ENCODE results near the gene ORM2. TPM values are rescaled to one million over a fixed set of nuclear protein-coding genes. Genes with fewer than 3 reads are reported as not detected.
"Not testable (repeated sequence)": the region's sequence is repeated elsewhere in the genome, so short reads cannot be mapped to it uniquely, and the experiment has no call there.

The ORM2 gene
- total RNA-seq: not detected
- not detected for total RNA-seq (2013)

DNA sequence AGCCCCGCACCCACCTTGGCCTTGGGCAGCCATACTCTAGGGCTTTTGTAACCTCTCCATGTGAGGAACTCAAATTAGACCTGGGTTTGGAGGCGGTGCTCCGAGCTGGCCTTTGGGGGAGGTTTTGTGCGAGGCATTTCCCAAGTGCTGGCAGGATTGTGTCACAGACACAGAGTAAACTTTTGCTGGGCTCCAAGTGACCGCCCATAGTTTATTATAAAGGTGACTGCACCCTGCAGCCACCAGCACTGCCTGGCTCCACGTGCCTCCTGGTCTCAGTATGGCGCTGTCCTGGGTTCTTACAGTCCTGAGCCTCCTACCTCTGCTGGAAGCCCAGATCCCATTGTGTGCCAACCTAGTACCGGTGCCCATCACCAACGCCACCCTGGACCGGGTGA, at the start of gene ORM2:
TSS of gene ORM2 (plus strand) at position 245 of the 398 bp plus-strand sequence. CDS start at position 281, 36 bp downstream.
- H3K27ac Mint-ChIP-seq: peak within 1 kb of the TSS; percentile 38 to 83

DNA sequence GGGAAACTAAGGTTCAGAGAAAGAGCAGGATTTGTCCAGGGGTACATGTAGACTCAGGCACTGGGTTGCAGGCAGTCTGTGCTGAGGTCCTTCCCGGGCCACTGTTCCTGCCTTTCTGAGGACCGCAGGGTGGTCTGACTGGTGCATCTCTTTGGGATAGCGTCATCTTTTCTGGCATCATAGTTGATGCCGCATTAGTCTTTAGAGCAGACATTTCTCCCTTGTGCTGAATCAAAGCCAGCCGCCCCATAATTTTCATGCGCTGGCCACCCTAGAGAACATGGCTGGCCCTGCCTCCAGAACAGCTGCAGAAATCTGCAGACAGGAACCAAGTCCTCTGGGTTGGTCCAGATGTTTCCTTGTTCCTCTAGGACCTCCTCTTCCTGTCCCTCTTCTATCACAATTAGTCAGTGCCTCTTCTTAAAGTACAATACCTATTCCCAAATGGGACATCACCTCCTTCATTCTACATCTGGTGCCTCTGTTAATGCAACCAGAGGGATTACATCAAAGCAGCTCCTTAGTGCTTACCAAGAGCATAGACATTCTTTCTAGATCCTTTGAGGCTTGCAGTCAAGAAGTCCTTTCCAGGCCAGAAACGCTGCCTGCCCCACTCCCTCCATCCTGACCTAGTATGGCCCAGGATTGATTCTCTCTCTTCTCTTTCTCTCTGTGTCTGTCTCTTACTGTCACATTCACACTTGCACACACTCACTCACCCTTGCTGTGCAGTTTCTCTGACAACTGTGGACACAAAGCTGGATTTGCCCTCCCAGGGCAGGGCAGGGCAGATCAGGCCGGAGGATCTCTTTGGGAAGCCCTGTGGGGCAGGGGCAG, 48.8 kb upstream of the ORM2 start:
- Mint-ChIP-seq H3K27ac (no peak overlapping the region), H3K4me1 (peaks cover 0 to 9% of the 10 kb centered on the region in 2 donors), H3K36me3 (no peaks in the 10 kb centered on the region), H3K27me3 (ENCODE audit: low read depth in 2 of 2) (no peaks in the 10 kb centered on the region), H3K4me3 (no peak overlapping the region), H3K9me3 (peaks cover 3 to 6% of the 10 kb centered on the region in 2 donors)
- H3K27me3 ChIP-seq (ENCODE audit: control insufficient read depth, insufficient read depth, low read length): no peaks in the 10 kb centered on the region
- intact Hi-C loops (cut with micrococcal nuclease): no loop called here
- TF ChIP-seq, protein P1, sequence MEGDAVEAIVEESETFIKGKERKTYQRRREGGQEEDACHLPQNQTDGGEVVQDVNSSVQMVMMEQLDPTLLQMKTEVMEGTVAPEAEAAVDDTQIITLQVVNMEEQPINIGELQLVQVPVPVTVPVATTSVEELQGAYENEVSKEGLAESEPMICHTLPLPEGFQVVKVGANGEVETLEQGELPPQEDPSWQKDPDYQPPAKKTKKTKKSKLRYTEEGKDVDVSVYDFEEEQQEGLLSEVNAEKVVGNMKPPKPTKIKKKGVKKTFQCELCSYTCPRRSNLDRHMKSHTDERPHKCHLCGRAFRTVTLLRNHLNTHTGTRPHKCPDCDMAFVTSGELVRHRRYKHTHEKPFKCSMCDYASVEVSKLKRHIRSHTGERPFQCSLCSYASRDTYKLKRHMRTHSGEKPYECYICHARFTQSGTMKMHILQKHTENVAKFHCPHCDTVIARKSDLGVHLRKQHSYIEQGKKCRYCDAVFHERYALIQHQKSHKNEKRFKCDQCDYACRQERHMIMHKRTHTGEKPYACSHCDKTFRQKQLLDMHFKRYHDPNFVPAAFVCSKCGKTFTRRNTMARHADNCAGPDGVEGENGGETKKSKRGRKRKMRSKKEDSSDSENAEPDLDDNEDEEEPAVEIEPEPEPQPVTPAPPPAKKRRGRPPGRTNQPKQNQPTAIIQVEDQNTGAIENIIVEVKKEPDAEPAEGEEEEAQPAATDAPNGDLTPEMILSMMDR (IDR thresholded peaks at IDR 0.05): no peak
- no peaks in the 10 kb centered on the region for H3K36me3 ChIP-seq (ENCODE audit: control insufficient read depth, insufficient read depth, low read length)
- no peaks in the 10 kb centered on the region for H3K9me3 ChIP-seq (ENCODE audit: control insufficient read depth, insufficient read depth, low read length)
- no peaks in the 10 kb centered on the region for H3K4me1 ChIP-seq (ENCODE audit: control insufficient read depth, insufficient read depth, low read length)
- no peak overlapping the region for H3K4me3 ChIP-seq (ENCODE audit: low read length)
- DNase-seq: no peak
- ATAC-seq: no peak
- 89% methylated on average over 8 of the region's 8 CpGs for WGBS (ENCODE audit: insufficient coverage)
- H3K27ac ChIP-seq (ENCODE audit: low read length): no peak overlapping the region

More for the DNA sequence above, at the start of gene ORM2:
- H3K4me3 Mint-ChIP-seq; H3K27me3 Mint-ChIP-seq (ENCODE audit: low read depth in 2 of 2); intact Hi-C loops (cut with micrococcal nuclease); DNase-seq; H3K9me3 Mint-ChIP-seq; H3K4me3 ChIP-seq (ENCODE audit: low read length); H3K36me3 Mint-ChIP-seq; H3K27me3 ChIP-seq (ENCODE audit: control insufficient read depth, insufficient read depth, low read length); H3K27ac ChIP-seq (ENCODE audit: low read length); ATAC-seq; H3K36me3 ChIP-seq (ENCODE audit: control insufficient read depth, insufficient read depth, low read length); H3K9me3 ChIP-seq (ENCODE audit: control insufficient read depth, insufficient read depth, low read length): not testable (repeated sequence)
- peaks cover 16% of the 10 kb centered on the region for H3K4me1 ChIP-seq (ENCODE audit: control insufficient read depth, insufficient read depth, low read length)
- peaks cover 17 to 25% of the 10 kb centered on the region in 2 donors for H3K4me1 Mint-ChIP-seq
- no CpG with 5 or more reads among the region's 10 CpGs for WGBS (ENCODE audit: insufficient coverage)

DNA sequence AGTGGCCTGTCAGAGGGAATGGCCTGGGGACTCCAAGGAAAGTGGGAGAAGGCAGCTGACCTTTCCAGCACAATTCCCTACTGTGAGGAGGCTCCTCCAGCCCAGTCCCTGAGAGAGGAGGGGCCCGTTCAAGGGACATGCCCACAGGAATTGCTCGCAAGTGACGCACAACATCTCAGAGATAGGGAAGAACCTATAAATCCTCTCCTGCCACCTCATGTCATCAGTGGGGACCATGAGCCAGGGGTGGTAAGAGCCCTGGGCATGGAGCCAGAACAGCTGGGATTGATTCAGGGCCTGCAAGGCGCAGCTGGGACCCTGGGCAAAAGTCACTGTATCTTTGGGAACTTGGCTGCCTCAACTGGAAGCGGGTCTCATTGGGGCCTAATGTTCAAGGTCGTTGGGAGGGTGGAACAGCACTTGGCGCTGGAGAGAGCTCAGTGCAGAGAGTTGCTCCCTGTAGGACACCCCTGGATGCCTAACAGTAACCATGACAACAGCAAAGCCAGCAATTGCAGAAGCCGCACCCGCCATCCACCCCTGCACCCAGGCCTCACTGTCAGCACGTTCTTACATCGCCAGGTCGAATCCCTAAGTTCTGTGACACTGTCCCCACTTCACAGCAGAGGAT, 48.1 kb upstream of the ORM2 start:
- H3K36me3 Mint-ChIP-seq: no peaks in the 10 kb centered on the region
- peaks cover 0 to 9% of the 10 kb centered on the region in 2 donors for H3K4me1 Mint-ChIP-seq
- Histone ChIP-seq H3K4me3 (ENCODE audit: low read length) (no peak overlapping the region), H3K4me1 (ENCODE audit: control insufficient read depth, insufficient read depth, low read length) (no peaks in the 10 kb centered on the region), H3K27me3 (ENCODE audit: control insufficient read depth, insufficient read depth, low read length) (no peaks in the 10 kb centered on the region), H3K27ac (ENCODE audit: low read length) (no peak overlapping the region), H3K36me3 (ENCODE audit: control insufficient read depth, insufficient read depth, low read length) (no peaks in the 10 kb centered on the region), H3K9me3 (ENCODE audit: control insufficient read depth, insufficient read depth, low read length) (no peaks in the 10 kb centered on the region)
- 86% methylated on average over 12 of the region's 12 CpGs for WGBS (ENCODE audit: insufficient coverage)
- no peak overlapping the region for H3K27ac Mint-ChIP-seq
- no peaks in the 10 kb centered on the region for H3K27me3 Mint-ChIP-seq (ENCODE audit: low read depth in 2 of 2)
- ATAC-seq: no peak
- intact Hi-C loops (cut with micrococcal nuclease): no loop called here
- TF ChIP-seq, protein P1 (IDR thresholded peaks at IDR 0.05): no peak
- no peak overlapping the region for H3K4me3 Mint-ChIP-seq
- H3K9me3 Mint-ChIP-seq: peaks cover 3 to 6% of the 10 kb centered on the region in 2 donors
- no peak for DNase-seq

DNA sequence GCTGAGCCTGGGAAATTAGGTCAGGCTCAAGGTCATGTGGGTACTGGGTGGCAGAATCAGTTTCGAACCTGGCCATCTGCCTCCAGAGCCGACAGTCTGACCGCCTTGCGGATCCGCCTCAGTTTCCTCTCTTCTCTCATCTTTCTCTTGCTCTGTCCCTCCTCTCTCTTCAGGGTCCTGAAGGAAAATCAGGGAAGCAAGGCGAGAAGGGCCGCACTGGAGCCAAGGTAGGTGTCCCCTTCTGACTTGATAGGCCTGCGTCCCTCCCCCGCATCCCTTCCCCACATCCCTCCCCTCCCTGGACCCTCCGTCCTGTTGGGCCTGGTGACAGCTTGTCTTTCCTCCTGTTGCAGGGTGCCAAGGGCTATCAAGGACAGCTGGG, 47.6 kb upstream of the ORM2 start:
- WGBS (ENCODE audit: insufficient coverage): 87% methylated on average over 10 of the region's 10 CpGs
- Histone ChIP-seq H3K9me3 (ENCODE audit: control insufficient read depth, insufficient read depth, low read length) (no peaks in the 10 kb centered on the region), H3K27me3 (ENCODE audit: control insufficient read depth, insufficient read depth, low read length) (no peaks in the 10 kb centered on the region), H3K27ac (ENCODE audit: low read length) (no peak overlapping the region), H3K4me3 (ENCODE audit: low read length) (no peak overlapping the region), H3K4me1 (ENCODE audit: control insufficient read depth, insufficient read depth, low read length) (no peaks in the 10 kb centered on the region), H3K36me3 (ENCODE audit: control insufficient read depth, insufficient read depth, low read length) (no peaks in the 10 kb centered on the region)
- H3K4me1 Mint-ChIP-seq: peaks cover 0 to 9% of the 10 kb centered on the region in 2 donors
- H3K27me3 Mint-ChIP-seq (ENCODE audit: low read depth in 2 of 2): no peaks in the 10 kb centered on the region
- ATAC-seq (no peak), DNase-seq (no peak)
- H3K9me3 Mint-ChIP-seq: peaks cover 3 to 6% of the 10 kb centered on the region in 2 donors
- H3K36me3 Mint-ChIP-seq: no peaks in the 10 kb centered on the region
- H3K4me3 Mint-ChIP-seq: no peak overlapping the region
- TF ChIP-seq, protein P1 (IDR thresholded peaks at IDR 0.05): no peak
- H3K27ac Mint-ChIP-seq: no peak overlapping the region
- intact Hi-C loops (cut with micrococcal nuclease): no loop called here

All from natural killer cell (primary cell).